NCI-H526 (cell line): ENCODE data around the gene SMIM24.
"Not testable (repeated sequence)": the region's sequence is repeated elsewhere in the genome, so short reads cannot be mapped to it uniquely, and the experiment has no call there.

ENCODE experiments used
- DNase-seq, 2 experiments: peaks; one replicate each; lab custom pipeline; 2025; lab: John Stamatoyannopoulos, UW

Gene SMIM24

GRCh38 chr19:3433805-3434540, 46.4 kb downstream of the SMIM24 start:
- no peak for DNase-seq

- DNase-seq: no peak
Measured at GRCh38 chr19:3433313-3433712, 47.0 kb downstream of the SMIM24 start.

GRCh38 chr19:3431760-3432397, 48.4 kb downstream of the SMIM24 start:
- DNase-seq: no peak

GRCh38 chr19:3430366-3430680, 50.0 kb downstream of the SMIM24 start:
- not testable (repeated sequence) for DNase-seq

- DNase-seq: no peak
Measured at GRCh38 chr19:3426433-3426832, 53.9 kb downstream of the SMIM24 start.
